HepG2 (cell line): ENCODE measurements around the gene MVK. TPM values are rescaled to one million over a fixed set of nuclear protein-coding genes. Genes with fewer than 3 reads are reported as not detected.

Source experiments
- BATF2 ChIP-seq: sonication (generic); formaldehyde crosslinking; IDR thresholded peaks from 2 replicates; pipeline ENCODE4 v1.8.0; 2022; ENCODE audit warnings: mild to moderate bottlenecking, missing genetic modification reagents, moderate library complexity
- GATAD2A ChIP-seq: IDR thresholded peaks from 2 replicates; pipeline ENCODE4 v1.6.1; 2016
- PCBP2 ChIP-seq: fragments of 200-400 bp; formaldehyde crosslinking; optimal IDR thresholded peaks from 2 replicates; pipeline ENCODE3; 2018; ENCODE audit warnings: low read length, low read depth; ENCODE audit not compliant: poor library complexity, severe bottlenecking
- RFX5 ChIP-seq: IDR thresholded peaks from 2 replicates; pipeline ENCODE4 v1.6.1; 2011; ENCODE audit warnings: low read depth, low read length, improper control_type of control experiment
- SATB2 ChIP-seq: sonication (generic); formaldehyde crosslinking; IDR thresholded peaks from 2 replicates; pipeline ENCODE4 v1.5.0; 2020; ENCODE audit warnings: missing genetic modification reagents
- SNAPC2 ChIP-seq: sonication (generic); formaldehyde crosslinking; IDR thresholded peaks from 2 replicates; pipeline ENCODE4 v1.8.1; 2022; ENCODE audit warnings: mild to moderate bottlenecking, missing genetic modification reagents
- SP2 ChIP-seq: sonication (generic); formaldehyde crosslinking; IDR thresholded peaks from 2 replicates; pipeline ENCODE4 v1.5.1; 2020; ENCODE audit warnings: mild to moderate bottlenecking, missing genetic modification reagents
- SP5 ChIP-seq: IDR thresholded peaks from 2 replicates; pipeline ENCODE4 v1.6.1; 2016; ENCODE audit warnings: low read depth, borderline replicate concordance
- SYNCRIP ChIP-seq: fragments of 200-400 bp; formaldehyde crosslinking; IDR thresholded peaks from 2 replicates; pipeline ENCODE4 v1.6.1; 2018; ENCODE audit warnings: mild to moderate bottlenecking, low read depth, low read length; ENCODE audit not compliant: insufficient read depth
- TARDBP ChIP-seq: sonication (generic); formaldehyde crosslinking; IDR thresholded peaks from 2 replicates; pipeline ENCODE4 v1.8.0; 2022; ENCODE audit warnings: mild to moderate bottlenecking, missing genetic modification reagents
- TCF7L2 ChIP-seq: IDR thresholded peaks from 2 replicates; pipeline ENCODE4 v1.6.1; 2011; ENCODE audit warnings: mild to moderate bottlenecking, low read depth, low read length, moderate library complexity
- TFE3 ChIP-seq: IDR thresholded peaks from 2 replicates; pipeline ENCODE4 v1.6.1; 2016
- U2AF2 ChIP-seq: fragments of 200-400 bp; formaldehyde crosslinking; IDR thresholded peaks from 2 replicates; pipeline ENCODE4 v1.6.1; 2017; ENCODE audit warnings: low read depth, mild to moderate bottlenecking, low read length
- ZBTB49 ChIP-seq: sonication (generic); formaldehyde crosslinking; IDR thresholded peaks from 2 replicates; pipeline ENCODE4 v1.4.0; 2020; ENCODE audit warnings: missing genetic modification reagents, borderline replicate concordance
- ZC3H4 ChIP-seq: sonication (generic); formaldehyde crosslinking; IDR thresholded peaks from 2 replicates; pipeline ENCODE4 v1.4.0; 2020; ENCODE audit warnings: missing genetic modification reagents, borderline replicate concordance
- ZNF124 ChIP-seq: sonication (generic); formaldehyde crosslinking; IDR thresholded peaks from 2 replicates; pipeline ENCODE4 v1.4.0; 2020; ENCODE audit warnings: missing genetic modification reagents
- ZNF292 ChIP-seq: sonication (generic); formaldehyde crosslinking; IDR thresholded peaks from 2 replicates; pipeline ENCODE4 v1.8.1; 2022; ENCODE audit warnings: mild to moderate bottlenecking, low read depth, missing genetic modification reagents, borderline replicate concordance
- ZNF34 ChIP-seq: sonication (generic); formaldehyde crosslinking; IDR thresholded peaks from 2 replicates; pipeline ENCODE4 v1.4.0; 2020; ENCODE audit warnings: mild to moderate bottlenecking, missing genetic modification reagents, borderline replicate concordance
- ZNF530 ChIP-seq: sonication (generic); formaldehyde crosslinking; IDR thresholded peaks from 2 replicates; pipeline ENCODE4 v1.5.0; 2020; ENCODE audit warnings: low read depth, mild to moderate bottlenecking, missing genetic modification reagents
- ZNF619 ChIP-seq: sonication (generic); formaldehyde crosslinking; IDR thresholded peaks from 2 replicates; pipeline ENCODE4 v1.4.0; 2020; ENCODE audit warnings: mild to moderate bottlenecking, missing genetic modification reagents
- ZNF891 ChIP-seq: sonication (generic); formaldehyde crosslinking; IDR thresholded peaks from 2 replicates; pipeline ENCODE4 v1.5.0; 2020; ENCODE audit warnings: mild to moderate bottlenecking, missing genetic modification reagents
- ZSCAN21 ChIP-seq: sonication (generic); formaldehyde crosslinking; IDR thresholded peaks from 2 replicates; pipeline ENCODE4 v1.8.0; 2022; ENCODE audit warnings: mild to moderate bottlenecking, missing genetic modification reagents, moderate library complexity, borderline replicate concordance
- polyA plus RNA-seq, 8 experiments: library from polyadenylated mRNA; depleted of rRNA in 3 of 8; stranded (reverse) in 7 of 8; unstranded in 1 of 8; fragments of >200 nt; fragmentation: Illumina TruSeq in 4 of 8; extraction: Trizol in 4 of 8; gene quantifications; 2 replicates each; pipeline versions ENCODE4 v1.2.1 to v1.2.3, GENCODE V29; 2011 to 2016; ENCODE audit warnings: low read depth in 4 of 8, missing spikeins in 1 of 8, mixed read lengths in 1 of 8; ENCODE audit not compliant: insufficient read depth in 1 of 8
- total RNA-seq, 5 experiments: library from RNA; depleted of rRNA; stranded (reverse); fragments of >200 nt; fragmentation: Illumina TruSeq; extraction: Trizol; gene quantifications; 2 replicates each; pipeline ENCODE4 v1.2.3, GENCODE V29; 2016; ENCODE audit warnings: low read depth in 1 of 5
- TF ChIP-seq, protein P1 (sequence below): sonication (generic); formaldehyde crosslinking; IDR thresholded peaks from 2 replicates; pipeline ENCODE4 v1.4.0; 2020; ENCODE audit warnings: missing genetic modification reagents, borderline replicate concordance

Gene MVK
- total and polyA plus RNA-seq, 2 of the 13 experiments (the other 11 are each of a cell fraction or from before 2014, with no cell fraction given), result 11.6 to 66.9 TPM

DNA sequence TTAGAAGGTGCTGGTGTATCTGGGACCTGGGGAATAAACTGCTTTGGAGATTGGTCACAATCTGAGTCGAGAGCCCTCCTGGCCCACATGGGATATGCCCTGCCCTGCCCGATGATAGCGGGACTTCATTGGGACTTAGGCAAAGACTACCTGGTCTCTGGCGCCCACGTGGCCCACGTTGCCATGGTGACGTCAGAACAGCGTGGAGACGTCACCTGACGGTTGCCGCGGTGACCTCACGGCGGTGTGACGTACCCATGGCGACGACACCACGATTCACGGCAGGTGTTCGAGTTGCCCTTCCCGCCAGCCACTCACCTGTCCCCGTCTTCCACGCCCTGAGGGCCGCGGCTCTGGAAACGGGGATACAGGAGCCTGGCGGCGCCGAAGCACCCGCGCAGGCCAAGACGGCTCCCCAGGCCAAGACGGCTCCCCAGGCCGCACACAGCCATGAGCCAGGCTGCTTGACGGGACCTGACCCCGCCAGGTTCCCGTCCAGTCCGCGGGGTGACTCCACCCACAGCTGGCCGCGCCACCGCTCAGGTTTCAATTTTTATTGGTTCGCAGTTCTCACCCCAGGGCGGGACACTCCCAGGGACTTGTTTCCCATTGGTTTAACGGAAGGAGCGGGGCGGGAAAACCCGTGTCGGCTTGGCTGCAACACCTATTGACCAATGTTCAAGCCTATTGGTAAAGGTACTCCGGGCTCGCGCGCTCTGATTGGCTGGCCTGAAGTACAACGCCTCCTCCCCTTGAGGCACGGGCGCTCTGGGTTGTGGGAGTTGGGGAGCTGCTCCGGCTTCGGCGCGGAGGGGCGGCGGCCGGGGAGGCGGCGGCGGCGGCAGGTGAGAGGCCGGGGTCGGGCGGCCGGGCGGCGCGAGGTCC, at the start of gene MVK, which contains the start of gene MMAB (continued):
- TF ChIP-seq ZBTB49 (CRISPR knock-in tag) (no peak), RFX5 (peak; percentile 61), PCBP2 (no peak), ZNF124 (CRISPR knock-in tag) (peak; percentile 77; the same call in 1 of the 2 replicates), ZNF530 (CRISPR knock-in tag) (no peak), SNAPC2 (CRISPR knock-in tag) (peak; percentile 80), BATF2 (CRISPR knock-in tag) (no peak), TFE3 (CRISPR knock-in tag) (peak; percentile 72), GATAD2A (peak; percentile 85), TCF7L2 (no peak), SP2 (peak; percentile 92), SATB2 (CRISPR knock-in tag) (no peak), TARDBP (CRISPR knock-in tag) (peak; percentile 71; the same call in 1 of the 2 replicates), U2AF2 (no peak), SP5 (CRISPR knock-in tag) (peak; percentile 62; the same call in 1 of the 2 replicates), ZNF619 (peak; percentile 94), ZNF34 (no peak; the same call in 1 of the 2 replicates), ZSCAN21 (CRISPR knock-in tag) (peak; percentile 75; the same call in 1 of the 2 replicates), ZNF292 (CRISPR knock-in tag) (0 out of 2 replicates have a peak, but pooled peaks have one; percentile 24), ZC3H4 (CRISPR knock-in tag) (no peak; the same call in 1 of the 2 replicates), SYNCRIP (no peak), ZNF891 (peak; percentile 93)
- TF ChIP-seq, protein P1, sequence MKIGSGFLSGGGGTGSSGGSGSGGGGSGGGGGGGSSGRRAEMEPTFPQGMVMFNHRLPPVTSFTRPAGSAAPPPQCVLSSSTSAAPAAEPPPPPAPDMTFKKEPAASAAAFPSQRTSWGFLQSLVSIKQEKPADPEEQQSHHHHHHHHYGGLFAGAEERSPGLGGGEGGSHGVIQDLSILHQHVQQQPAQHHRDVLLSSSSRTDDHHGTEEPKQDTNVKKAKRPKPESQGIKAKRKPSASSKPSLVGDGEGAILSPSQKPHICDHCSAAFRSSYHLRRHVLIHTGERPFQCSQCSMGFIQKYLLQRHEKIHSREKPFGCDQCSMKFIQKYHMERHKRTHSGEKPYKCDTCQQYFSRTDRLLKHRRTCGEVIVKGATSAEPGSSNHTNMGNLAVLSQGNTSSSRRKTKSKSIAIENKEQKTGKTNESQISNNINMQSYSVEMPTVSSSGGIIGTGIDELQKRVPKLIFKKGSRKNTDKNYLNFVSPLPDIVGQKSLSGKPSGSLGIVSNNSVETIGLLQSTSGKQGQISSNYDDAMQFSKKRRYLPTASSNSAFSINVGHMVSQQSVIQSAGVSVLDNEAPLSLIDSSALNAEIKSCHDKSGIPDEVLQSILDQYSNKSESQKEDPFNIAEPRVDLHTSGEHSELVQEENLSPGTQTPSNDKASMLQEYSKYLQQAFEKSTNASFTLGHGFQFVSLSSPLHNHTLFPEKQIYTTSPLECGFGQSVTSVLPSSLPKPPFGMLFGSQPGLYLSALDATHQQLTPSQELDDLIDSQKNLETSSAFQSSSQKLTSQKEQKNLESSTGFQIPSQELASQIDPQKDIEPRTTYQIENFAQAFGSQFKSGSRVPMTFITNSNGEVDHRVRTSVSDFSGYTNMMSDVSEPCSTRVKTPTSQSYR (CRISPR knock-in tag), result no peak
